ENCODE results near the gene CSRP1. TPM values are rescaled to one million over a fixed set of nuclear protein-coding genes. Genes with fewer than 3 reads are reported as not detected.

Gene CSRP1
- total and polyA plus RNA-seq, 9 of the 15 experiments (the other 6 are each of a cell fraction or from before 2014, with no cell fraction given) = 6.8 to 39.4 (median 23.7) TPM

- 0 out of 4 replicates have a peak, but pooled peaks of 1 of the 2 experiments have one; percentile 28 for TF ChIP-seq NRF1 (conservative IDR thresholded peaks at IDR 0.05 in 1 of 2, IDR thresholded peaks at IDR 0.05 in 1 of 2)
- TF ChIP-seq ARID3A (IDR thresholded peaks at IDR 0.05; ENCODE audit: borderline replicate concordance, low read depth, low read length) = 0 out of 2 replicates have a peak, but pooled peaks have one; percentile 36
- peak; percentile 18; the same call in 1 of the 2 replicates for TF ChIP-seq CREM (IDR thresholded peaks at IDR 0.05; ENCODE audit: low read depth)
- no peak for TF ChIP-seq HDAC3 (IDR thresholded peaks at IDR 0.05; ENCODE audit: borderline replicate concordance, partially characterized antibody)
Observed at GRCh38 chr1:201515895-201516294, 9.0 kb upstream of the CSRP1 start (continued).

- Histone ChIP-seq H4K20me1 (replicated peaks; ENCODE audit: control insufficient read depth, insufficient read depth, low read length) (no peaks in the 10 kb centered on the region), H3K27me3 (ENCODE audit: control insufficient read depth in 2 of 2, insufficient read depth in 2 of 2, low read length in 2 of 2) (no peaks in the 10 kb centered on the region), H3K36me3 (ENCODE audit: control insufficient read depth, insufficient read depth, low read length) (no peaks in the 10 kb centered on the region), H3K9ac (ENCODE audit: insufficient read depth in 1 of 2, low read depth in 2 of 2, low read length in 2 of 2) (no peak overlapping the region), H3K4me2 (ENCODE audit: insufficient read depth, low read length) (peak overlapping the region; percentile 42), H3K27ac (ENCODE audit: extremely low read depth, low read depth, low read length) (no peak overlapping the region), H3K4me1 (replicated peaks in 1 of 2; ENCODE audit: control insufficient read depth in 2 of 2, insufficient read depth in 2 of 2, low read length in 2 of 2) (peaks cover 18 to 42% of the 10 kb centered on the region in 2 experiments), H3K4me3 (no peak overlapping the region), H2AFZ (ENCODE audit: low read depth, low read length) (peak overlapping the region; percentile 44; the same call in 1 of the 2 replicates), H3K9me1 (ENCODE audit: control insufficient read depth, insufficient read depth, low read length) (no peaks in the 10 kb centered on the region), H3K79me2 (ENCODE audit: control insufficient read depth, insufficient read depth, low read length) (no peaks in the 10 kb centered on the region), H3K9me3 (replicated peaks; ENCODE audit: control insufficient read depth, insufficient read depth, low read depth, low read length) (no peaks in the 10 kb centered on the region)
- DNase-seq (ENCODE audit: extremely low read depth in 1 of 4, low spot score in 3 of 4) (peak in 1 of 4 experiments; percentile 68), ATAC-seq (peak; percentile 28), FAIRE-seq (peak; percentile 70)
- in situ Hi-C loops (cut with MboI) = no loop called here
- BruUV-seq (replicated peaks) = no TSS peak
- ChIA-PET CTCF (ENCODE audit: low intra/inter-chr PET ratio) (interaction anchor here (1.1 to 6.7 kb wide), 3 partner anchors 32 to 80 kb away, joined by 3 to 166 read pairs (median 30); no protein-coding TSS in a partner anchor), POLR2A (interaction anchor here (1.2 to 1.6 kb wide), 3 partner anchors 17 to 33 kb away, joined by 3 to 4 read pairs (median 3); no protein-coding TSS in a partner anchor)
- WGBS (ENCODE audit: insufficient coverage, low coverage, missing lambda C conversion rate) = 9% methylated on average over 9 of the region's 9 CpGs
- intact Hi-C loops (cut with micrococcal nuclease) = no loop called here
- no peak for TF ChIP-seq L3MBTL2 (IDR thresholded peaks at IDR 0.05)
- TF ChIP-seq TBL1XR1 (IDR thresholded peaks at IDR 0.05; ENCODE audit: low read length in 2 of 2) = 0 out of 4 replicates have a peak, but pooled peaks of 1 of the 2 experiments have one; percentile 37
- 0 out of 2 replicates have a peak, but pooled peaks have one; percentile 23 for TF ChIP-seq MYC (IDR thresholded peaks at IDR 0.05; ENCODE audit: low read depth, low read length)
- TF ChIP-seq MYC (CRISPR knock-in tag; IDR thresholded peaks at IDR 0.05; ENCODE audit: borderline replicate concordance, low read depth) = no peak
- no peak for TF ChIP-seq PBX2 (CRISPR knock-in tag; IDR thresholded peaks at IDR 0.05; ENCODE audit: low read depth)
- peak; percentile 22; the same call in 1 of the 2 replicates for TF ChIP-seq PBX2 (tag; conservative IDR thresholded peaks at IDR 0.05; ENCODE audit: low read depth)
- no peak for TF ChIP-seq SPI1 (IDR thresholded peaks at IDR 0.05; ENCODE audit: borderline replicate concordance, low read depth, low read length)
Observed at GRCh38 chr1:201515062-201515750, 8.3 kb upstream of the CSRP1 start.
